Smooth muscle cell (in vitro differentiated cells): ENCODE results near the gene CCDC197. TPM values are rescaled to one million over a fixed set of nuclear protein-coding genes. Genes with fewer than 3 reads are reported as not detected.

Experiments used
- DNase-seq: peaks from one replicate; lab custom pipeline; 2025; ENCODE audit not compliant: unreplicated experiment; lab: John Stamatoyannopoulos, UW
- H2AFZ ChIP-seq: fragments of 200-600 bp; sonication (generic); 2 replicates; pipeline ENCODE4 v1.6.0; 2016; ENCODE audit warnings: antibody characterized with exemption, low read depth, mild to moderate bottlenecking
- H3F3A ChIP-seq: fragments of 200-600 bp; sonication (generic); 2 replicates; pipeline ENCODE4 v1.6.0; 2017; ENCODE audit warnings: antibody characterized with exemption, low read depth
- H3K27ac ChIP-seq: fragments of 200-600 bp; sonication (generic); 2 replicates; pipeline ENCODE4 v1.5.1; 2016; ENCODE audit warnings: low read depth, mild to moderate bottlenecking
- H3K27me3 ChIP-seq: fragments of 200-600 bp; sonication (generic); 2 replicates; pipeline ENCODE4 v1.6.1; 2016; ENCODE audit warnings: low read depth, mild to moderate bottlenecking
- H3K36me3 ChIP-seq: fragments of 200-600 bp; sonication (generic); 2 replicates; pipeline ENCODE4 v1.5.1; 2016; ENCODE audit warnings: low read depth
- H3K4me1 ChIP-seq: fragments of 200-600 bp; sonication (generic); 2 replicates; pipeline ENCODE4 v1.5.1; 2016; ENCODE audit warnings: low read depth
- H3K4me2 ChIP-seq: fragments of 200-600 bp; sonication (generic); 2 replicates; pipeline ENCODE4 v1.6.0; 2016; ENCODE audit warnings: mild to moderate bottlenecking
- H3K4me3 ChIP-seq: fragments of 200-600 bp; sonication (generic); 2 replicates; pipeline ENCODE4 v1.5.1; 2016; ENCODE audit warnings: mild to moderate bottlenecking
- H3K79me2 ChIP-seq: fragments of 200-600 bp; sonication (generic); 2 replicates; pipeline ENCODE4 v1.6.0; 2016; ENCODE audit warnings: low read depth, mild to moderate bottlenecking
- H3K9ac ChIP-seq: fragments of 200-600 bp; sonication (generic); 2 replicates; pipeline ENCODE4 v1.6.0; 2016; ENCODE audit warnings: low read depth
- H3K9me3 ChIP-seq: fragments of 200-600 bp; sonication (generic); replicated peaks from 2 replicates; pipeline ENCODE4 v1.5.1; 2016; ENCODE audit warnings: low read depth
- H4K20me1 ChIP-seq: fragments of 200-600 bp; sonication (generic); 2 replicates; pipeline ENCODE4 v1.6.0; 2016; ENCODE audit warnings: low read depth
- CTCF ChIP-seq: fragments of 200-600 bp; sonication (generic); IDR thresholded peaks from 2 replicates; pipeline ENCODE4 v1.5.1; 2017; ENCODE audit warnings: borderline replicate concordance, mild to moderate bottlenecking, antibody characterized with exemption; ENCODE audit not compliant: insufficient read depth, poor library complexity, severe bottlenecking
- WGBS: methylation state at CpG from one replicate; pipeline ENCODE4 v1.1.7; 2016; ENCODE audit warnings: low lambda C conversion rate; 5-methylcytosine and 5-hydroxymethylcytosine counted together
- polyA plus RNA-seq: library from polyadenylated mRNA; unstranded; fragments of >200 nt; fragmentation: Nextera tagmentation; extraction: Ambion mirVana; gene quantifications from 2 replicates; pipeline ENCODE4 v1.2.1, GENCODE V29; 2016
- total RNA-seq: library from RNA; depleted of rRNA; stranded (reverse); fragments of >200 nt; gene quantifications from 2 replicates; pipeline ENCODE4 v1.2.3, GENCODE V29; 2014

Gene CCDC197
- total and polyA plus RNA-seq, 2 experiments from 2014 or later = not detected

DNA sequence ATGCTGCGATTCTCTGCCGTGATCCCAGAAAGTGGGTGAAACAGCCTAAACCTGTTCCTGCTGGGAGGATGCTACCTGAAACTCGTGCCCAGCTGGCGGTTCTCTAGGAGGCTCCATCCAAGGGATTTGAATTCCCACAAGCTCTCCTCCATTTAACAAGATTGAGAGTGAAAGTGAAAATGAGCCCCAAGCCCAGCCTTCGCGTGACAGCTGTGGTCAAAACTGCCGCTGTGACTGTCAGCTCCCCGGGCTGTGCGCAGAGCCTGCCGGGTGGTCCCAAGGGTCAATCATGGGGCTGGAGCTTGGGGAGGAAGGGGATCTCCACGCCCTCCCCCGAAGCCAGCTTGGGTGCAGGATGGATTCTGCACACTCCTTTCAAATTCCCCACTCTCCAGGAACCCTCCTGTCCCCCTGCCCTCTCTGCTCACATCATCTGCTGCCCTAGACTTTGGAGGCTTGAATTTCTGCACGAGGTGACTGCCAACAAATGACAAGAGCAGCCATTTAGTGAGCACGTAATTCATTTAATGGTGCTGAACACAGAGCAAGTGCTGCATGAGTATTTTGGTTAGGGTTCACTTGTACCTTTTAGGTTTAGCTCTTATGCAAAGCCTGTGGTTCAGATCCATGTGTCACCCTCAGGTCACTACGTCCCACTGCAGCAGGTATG, 26.0 kb upstream of the CCDC197 start:
- Histone ChIP-seq H3K36me3 (no peaks in the 10 kb centered on the region), H3K4me3 (no peak overlapping the region), H3K4me2 (no peak overlapping the region), H3K4me1 (peaks cover 7% of the 10 kb centered on the region), H3K9ac (no peak overlapping the region), H3K27me3 (no peaks in the 10 kb centered on the region), H3K79me2 (no peaks in the 10 kb centered on the region), H4K20me1 (no peaks in the 10 kb centered on the region), H3F3A (no peaks in the 10 kb centered on the region), H3K27ac (no peak overlapping the region), H2AFZ (no peak overlapping the region), H3K9me3 (no peaks in the 10 kb centered on the region)
- 85% methylated on average over 15 of the region's 15 CpGs for WGBS
- no peak for TF ChIP-seq CTCF
- no peak for DNase-seq

- no peak overlapping the region for H3K9ac ChIP-seq
- no peaks in the 10 kb centered on the region for H3K9me3 ChIP-seq
- no peak for DNase-seq
- no peak overlapping the region for H3K27ac ChIP-seq
- peaks cover 7% of the 10 kb centered on the region for H3K4me1 ChIP-seq
- no peaks in the 10 kb centered on the region for H3F3A ChIP-seq
- H2AFZ ChIP-seq = no peak overlapping the region
- WGBS = 86% methylated on average over 3 of the region's 3 CpGs
- H4K20me1 ChIP-seq = no peaks in the 10 kb centered on the region
- no peaks in the 10 kb centered on the region for H3K79me2 ChIP-seq
- no peak overlapping the region for H3K4me3 ChIP-seq
- no peak overlapping the region for H3K4me2 ChIP-seq
- no peaks in the 10 kb centered on the region for H3K36me3 ChIP-seq
- no peak for TF ChIP-seq CTCF
- H3K27me3 ChIP-seq = no peaks in the 10 kb centered on the region
Observed at GRCh38 chr14:93971635-93972027, 25.5 kb upstream of the CCDC197 start.

GRCh38 chr14:93972618-93973205, 24.4 kb upstream of the CCDC197 start:
- no peak for TF ChIP-seq CTCF
- Histone ChIP-seq H3K4me3 (no peak overlapping the region), H3F3A (no peaks in the 10 kb centered on the region), H3K9me3 (no peaks in the 10 kb centered on the region), H3K9ac (no peak overlapping the region), H4K20me1 (no peaks in the 10 kb centered on the region), H3K27ac (no peak overlapping the region), H3K79me2 (no peaks in the 10 kb centered on the region), H2AFZ (no peak overlapping the region), H3K4me2 (no peak overlapping the region), H3K36me3 (no peaks in the 10 kb centered on the region), H3K4me1 (peaks cover 7% of the 10 kb centered on the region), H3K27me3 (no peaks in the 10 kb centered on the region)
- DNase-seq = no peak
- WGBS = 91% methylated on average over 6 of the region's 6 CpGs

- Histone ChIP-seq H3K79me2 (no peaks in the 10 kb centered on the region), H3K4me1 (peaks cover 7% of the 10 kb centered on the region), H3K27me3 (no peaks in the 10 kb centered on the region), H3F3A (no peaks in the 10 kb centered on the region), H3K4me3 (no peak overlapping the region), H3K9ac (no peak overlapping the region), H2AFZ (no peak overlapping the region), H3K9me3 (no peaks in the 10 kb centered on the region), H4K20me1 (no peaks in the 10 kb centered on the region), H3K36me3 (no peaks in the 10 kb centered on the region), H3K4me2 (no peak overlapping the region), H3K27ac (no peak overlapping the region)
- TF ChIP-seq CTCF = no peak
- DNase-seq = no peak
- 87% methylated on average over 6 of the region's 6 CpGs for WGBS
Observed at GRCh38 chr14:93973607-93974006, 23.5 kb upstream of the CCDC197 start.
